Activated CD8-positive, alpha-beta memory T cell treated with anti-CD3 and anti-CD28 coated beads, Interleukin-2, amount 50 U/mL, for 4 hours (primary cell): ENCODE results near the gene PHYKPL.
"Not testable (repeated sequence)": the region's sequence is repeated elsewhere in the genome, so short reads cannot be mapped to it uniquely, and the experiment has no call there.

Experiments used
- DNase-seq: peaks from one replicate; pipeline ENCODE4 v3.0.0-alpha.2; 2020

PHYKPL gene

DNA sequence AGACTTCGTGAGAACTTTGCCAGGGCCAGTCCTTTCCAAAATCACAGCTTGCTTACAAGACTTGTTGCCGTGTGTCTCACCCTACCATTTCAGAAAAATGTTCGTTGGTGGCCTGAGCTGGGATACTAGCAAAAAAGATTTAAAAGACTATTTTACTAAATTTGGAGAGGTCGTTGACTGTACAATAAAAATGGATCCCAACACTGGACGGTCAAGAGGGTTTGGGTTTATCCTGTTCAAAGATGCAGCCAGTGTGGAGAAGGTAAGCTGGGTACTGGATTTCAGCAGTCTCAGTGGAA lies 26.9 kb downstream of the PHYKPL start:
- no peak for DNase-seq

DNA sequence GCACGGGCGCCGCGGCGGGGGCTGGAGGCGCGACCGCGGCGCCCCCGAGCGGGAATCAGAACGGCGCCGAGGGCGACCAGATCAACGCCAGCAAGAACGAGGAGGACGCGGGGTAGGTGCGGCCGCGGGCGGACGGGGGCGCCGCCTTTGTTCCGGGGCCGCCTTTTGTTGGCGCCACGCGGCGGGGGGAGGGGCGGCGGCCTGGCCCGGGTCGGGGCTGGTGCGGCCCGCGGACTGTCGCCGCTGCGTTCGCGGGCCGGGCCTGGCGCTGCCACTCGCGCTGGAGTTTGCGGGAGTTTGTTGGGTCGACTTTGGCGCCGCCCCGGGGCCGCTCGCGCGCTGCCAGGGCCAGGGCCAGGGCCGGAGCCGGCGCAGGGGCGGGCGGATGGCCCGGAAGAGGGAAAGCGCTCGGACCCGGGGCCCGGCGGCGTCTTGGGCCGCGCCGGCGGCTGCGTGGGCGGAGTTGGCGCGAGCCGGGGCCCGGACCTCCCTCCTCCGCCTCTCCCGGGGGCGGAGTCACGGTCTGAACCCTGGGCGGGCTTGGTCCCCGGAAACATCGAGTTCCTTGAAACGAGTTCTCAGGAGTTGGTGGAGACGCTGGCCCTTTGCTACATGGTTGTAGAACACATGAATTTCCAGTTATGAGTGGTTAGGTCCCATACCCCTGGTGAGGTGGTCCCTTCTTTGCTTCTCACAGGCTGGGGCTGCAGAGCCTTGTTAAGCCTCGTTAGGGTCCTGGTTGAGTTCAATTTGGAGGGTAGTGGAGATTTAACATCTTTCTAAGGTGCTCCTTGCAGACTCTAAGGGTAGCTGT lies 27.5 kb downstream of the PHYKPL start:
- DNase-seq, result peak; percentile 75

DNA sequence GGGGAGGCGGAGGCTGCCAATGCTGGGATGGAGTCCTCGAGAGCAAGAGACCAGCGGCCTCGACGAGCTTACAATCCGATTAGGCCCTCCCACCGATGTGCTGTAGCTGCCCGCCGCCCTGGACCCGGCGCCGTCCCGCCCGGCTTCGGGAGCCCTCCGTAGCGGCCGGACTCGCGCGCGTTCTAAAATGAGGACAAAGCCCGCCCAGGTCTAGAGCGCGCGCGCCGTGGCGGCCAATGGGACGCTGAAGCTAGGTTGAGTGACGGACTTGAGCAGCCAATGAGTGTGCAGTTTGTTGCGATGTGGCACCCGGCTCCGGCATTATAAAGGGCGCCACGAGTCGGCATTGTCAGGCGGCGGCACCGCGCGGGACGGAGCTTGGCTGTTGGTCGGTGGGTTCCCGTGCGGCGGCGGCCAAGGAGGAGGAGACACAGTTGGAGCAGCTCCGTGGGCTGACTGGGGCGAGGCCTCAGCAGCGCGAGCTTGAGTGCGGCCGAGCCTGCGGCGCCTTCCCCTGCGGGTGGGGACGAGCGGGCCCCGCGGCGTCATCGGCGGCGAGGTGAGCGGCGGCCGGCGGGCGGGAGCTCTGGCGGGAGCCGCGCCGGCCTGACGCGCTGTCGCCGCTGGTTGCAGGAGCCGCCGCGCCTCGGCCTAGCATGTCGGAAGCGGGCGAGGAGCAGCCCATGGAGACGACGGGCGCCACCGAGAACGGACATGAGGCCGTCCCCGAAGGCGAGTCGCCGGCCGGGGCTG lies 28.2 kb downstream of the PHYKPL start, which contains the start of gene HNRNPAB:
Gene HNRNPAB, plus strand, starts transcription at position 352 of the 753 bp plus-strand sequence. Its CDS starts 305 bp downstream, at position 657.
- DNase-seq, result peak; percentile 97

DNA sequence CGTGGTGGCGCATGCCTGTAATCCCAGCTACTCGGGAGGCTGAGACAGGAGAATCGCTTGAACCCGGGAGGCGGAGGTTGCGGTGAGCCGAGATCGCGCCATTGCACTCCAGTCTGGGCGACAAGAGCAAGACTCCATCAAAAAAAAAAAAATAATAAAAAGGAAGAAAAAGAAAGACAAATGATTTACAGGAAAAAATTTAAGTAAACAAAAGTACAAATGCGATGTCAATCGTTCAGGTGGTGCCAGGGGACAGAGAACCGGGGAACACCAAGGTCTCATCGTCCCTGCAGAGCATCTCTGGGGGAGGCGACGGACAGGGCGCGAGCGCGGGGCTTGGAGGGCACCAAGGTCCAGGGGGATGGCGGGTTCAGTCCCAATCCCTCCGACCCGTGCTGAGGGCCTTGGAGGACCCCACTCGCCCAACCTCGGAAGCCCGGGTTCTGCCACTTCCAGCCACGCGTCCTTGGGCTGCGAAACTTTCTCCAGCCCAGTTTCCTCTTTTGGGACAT lies 28.9 kb downstream of the PHYKPL start:
- DNase-seq, result no peak

- no peak for DNase-seq
These were observed 30.1 kb downstream of the PHYKPL start for GRCh38 chr5:178202541-178202940.

GRCh38 chr5:178201927-178202235 lies 30.7 kb downstream of the PHYKPL start:
- DNase-seq, result no peak

DNA sequence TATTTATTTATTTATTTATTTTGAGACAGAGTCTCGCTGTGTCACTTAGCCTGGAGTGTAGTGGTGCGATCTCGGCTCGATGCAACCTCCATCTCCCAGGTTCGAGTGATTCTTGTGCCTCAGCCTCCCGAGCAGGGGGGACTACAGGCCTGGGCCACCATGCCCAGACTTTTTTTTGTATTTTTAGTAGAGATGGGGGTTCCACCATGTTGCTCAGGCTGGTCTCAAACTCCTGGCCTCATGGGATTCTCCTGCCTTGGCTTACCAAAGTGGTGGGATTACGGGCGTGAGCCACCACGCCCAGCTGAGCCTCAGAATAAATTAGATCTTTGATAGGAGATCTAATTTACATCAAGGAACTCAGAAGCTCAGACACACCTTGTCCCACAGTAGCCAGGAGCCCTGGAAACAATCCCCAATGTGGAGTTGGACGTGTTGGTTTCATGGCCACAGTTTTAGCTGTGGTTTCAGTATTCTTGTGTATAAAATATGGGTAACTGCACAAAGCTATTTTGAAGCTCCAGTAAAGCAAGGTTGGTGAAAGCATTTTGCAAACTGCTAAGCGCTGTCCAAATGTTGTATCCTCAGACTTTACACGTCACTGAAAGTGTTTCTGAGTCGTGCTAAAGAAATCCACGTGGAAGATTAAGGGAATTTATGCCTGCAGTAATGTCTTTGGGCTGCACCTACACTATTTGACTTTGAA lies 31.2 kb downstream of the PHYKPL start:
- DNase-seq, result no peak

DNA sequence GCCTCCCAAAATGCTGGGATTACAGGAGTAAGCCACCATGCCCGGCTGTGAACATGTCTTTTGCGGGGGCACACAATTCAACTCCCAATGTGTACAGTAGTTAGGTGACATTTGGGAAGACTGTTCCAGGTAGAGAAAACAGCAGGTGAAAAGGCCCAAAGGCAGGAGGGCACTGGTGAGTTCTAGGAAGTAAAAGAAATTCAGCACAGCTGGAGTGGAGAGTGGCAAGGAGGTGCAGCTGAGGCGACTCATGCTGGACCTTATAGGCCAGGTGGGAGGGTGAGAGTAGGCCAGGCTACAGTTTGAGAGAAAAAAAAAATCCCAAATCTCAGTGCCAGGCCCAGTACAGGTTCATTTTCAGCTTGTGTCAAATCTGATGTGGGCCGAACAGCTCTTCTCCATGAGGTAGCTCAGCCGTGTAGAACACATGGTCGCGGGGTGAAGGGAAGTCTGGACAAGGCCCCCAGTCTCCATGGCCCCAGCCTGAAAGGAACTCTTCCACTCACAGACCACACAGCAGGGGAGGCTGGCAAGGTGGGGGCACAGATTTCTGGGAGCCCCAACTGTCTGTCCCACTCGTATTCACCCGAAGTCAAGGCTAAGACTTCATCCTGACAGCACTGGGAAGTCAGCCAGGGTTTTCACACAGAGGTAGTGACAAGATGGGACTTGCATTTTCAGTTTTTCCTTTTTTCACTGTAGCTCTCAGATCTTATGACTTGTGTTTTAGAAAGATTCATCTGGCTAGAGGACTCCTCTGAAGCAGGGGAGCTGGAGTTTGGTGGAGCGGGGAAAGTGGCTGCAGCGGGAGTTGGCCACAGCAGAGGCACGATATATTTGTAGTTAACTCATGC lies 32.8 kb downstream of the PHYKPL start:
- DNase-seq, result no peak

DNA sequence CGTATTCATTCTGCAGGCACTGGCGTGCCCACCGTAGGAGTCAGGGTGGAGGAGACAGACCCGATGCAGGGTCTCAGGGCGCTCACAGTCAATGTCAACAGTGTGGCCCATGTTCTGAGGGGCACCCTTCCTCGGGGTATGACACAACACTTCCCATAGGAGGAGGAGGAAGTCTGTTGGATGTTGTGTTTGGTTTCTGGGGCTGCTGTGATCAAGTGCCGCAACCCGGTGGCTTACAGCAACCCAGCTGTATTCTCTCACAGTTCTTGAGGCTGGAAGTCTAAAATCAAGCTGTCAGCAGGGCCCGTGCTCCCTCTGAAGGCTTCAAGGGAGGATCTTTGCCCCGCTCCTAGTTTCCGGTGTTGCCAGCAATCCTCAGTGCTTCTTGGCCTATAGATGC lies 33.9 kb downstream of the PHYKPL start:
- DNase-seq, result no peak

- not testable (repeated sequence) for DNase-seq
These were observed 34.5 kb downstream of the PHYKPL start for GRCh38 chr5:178198151-178198550.

GRCh38 chr5:178196986-178197385 lies 35.6 kb downstream of the PHYKPL start:
- DNase-seq, result no peak

DNA sequence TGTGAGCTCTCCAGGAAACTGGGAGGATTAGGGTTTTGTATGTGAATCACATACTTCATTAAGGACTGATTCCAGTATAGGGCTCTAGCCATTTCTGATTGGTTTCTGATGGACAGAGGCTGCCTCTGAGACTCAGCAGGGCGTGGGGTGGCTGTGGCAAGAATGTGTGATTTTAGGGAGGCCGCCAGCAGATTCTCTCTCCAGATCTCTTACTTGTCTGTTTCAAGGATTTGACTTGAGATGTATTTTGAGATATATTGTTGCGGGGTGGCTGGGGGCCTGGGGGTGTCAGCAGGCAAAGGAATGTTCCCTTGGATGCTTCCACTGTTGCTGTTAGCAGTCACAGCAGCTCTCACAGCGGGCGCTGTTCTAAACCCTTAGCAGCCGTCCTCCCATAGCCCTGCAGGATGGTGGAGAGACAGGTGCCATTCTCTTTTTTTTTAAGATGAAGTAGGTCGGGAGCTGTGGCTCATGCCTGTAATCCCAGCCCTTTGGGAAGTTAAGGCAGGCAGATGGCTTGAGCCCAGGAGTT lies 36.3 kb downstream of the PHYKPL start:
- DNase-seq, result no peak

DNA sequence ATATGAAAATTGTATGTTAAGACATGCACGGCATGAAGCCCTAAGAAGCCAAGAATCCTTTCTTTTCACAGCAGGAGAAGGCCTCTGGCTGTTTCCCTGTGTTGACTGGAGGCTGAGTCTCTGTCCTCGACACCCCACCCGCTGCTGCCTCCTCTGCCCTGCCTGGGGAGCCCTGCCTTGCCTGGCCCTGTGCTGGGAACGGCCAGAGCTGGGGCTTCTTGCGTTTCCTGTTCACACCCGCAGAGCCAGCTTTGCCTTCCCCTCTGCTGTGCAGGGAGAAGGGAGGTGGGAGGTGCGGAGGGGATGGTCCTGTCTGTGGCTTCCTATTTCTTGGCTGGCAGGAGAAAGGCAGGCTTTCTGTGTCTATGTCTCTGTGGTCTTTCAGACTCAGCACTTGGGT lies 38.6 kb downstream of the PHYKPL start:
- DNase-seq, result no peak

- DNase-seq, result no peak
These were observed 39.3 kb downstream of the PHYKPL start for GRCh38 chr5:178193251-178193809.

DNA sequence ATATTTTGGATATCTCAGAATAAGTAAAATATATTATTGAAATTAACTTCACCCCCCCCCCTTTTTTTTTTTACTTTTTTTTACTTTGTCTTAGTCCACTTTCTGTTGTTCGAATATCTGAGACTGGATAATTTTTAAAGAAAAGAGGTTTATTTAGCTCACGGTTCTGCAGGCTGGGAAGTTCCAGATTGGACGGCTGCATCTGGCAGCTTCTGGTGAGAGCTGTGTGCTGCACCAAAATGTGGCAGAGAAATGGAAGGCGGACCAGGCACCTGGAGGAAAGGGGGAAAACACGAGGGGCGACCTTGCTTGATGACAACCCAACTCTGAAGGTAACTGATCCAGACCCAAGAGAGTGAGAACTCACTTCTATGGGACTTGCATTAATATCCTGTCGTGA lies 39.8 kb downstream of the PHYKPL start:
- no peak for DNase-seq

DNA sequence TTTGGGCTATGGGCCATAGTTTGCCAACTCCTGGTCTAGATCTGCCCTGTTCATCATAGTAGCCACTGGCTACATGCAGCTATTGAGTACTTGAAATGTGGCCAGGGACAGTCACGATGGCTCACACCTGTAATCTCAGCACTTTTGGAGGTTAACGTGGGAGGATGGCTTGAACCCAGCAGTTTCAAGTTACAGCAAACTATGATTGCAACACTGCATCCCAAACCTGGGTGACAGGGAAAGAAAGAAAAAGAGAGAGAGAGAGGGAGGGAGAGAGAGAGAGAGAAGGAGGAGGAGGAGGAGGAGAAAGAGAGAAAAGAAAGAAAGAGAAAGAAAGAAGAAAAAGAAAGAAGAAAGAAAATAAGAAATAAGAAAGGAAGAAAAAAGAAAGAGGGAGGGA lies 40.4 kb downstream of the PHYKPL start:
- DNase-seq, result no peak

DNA sequence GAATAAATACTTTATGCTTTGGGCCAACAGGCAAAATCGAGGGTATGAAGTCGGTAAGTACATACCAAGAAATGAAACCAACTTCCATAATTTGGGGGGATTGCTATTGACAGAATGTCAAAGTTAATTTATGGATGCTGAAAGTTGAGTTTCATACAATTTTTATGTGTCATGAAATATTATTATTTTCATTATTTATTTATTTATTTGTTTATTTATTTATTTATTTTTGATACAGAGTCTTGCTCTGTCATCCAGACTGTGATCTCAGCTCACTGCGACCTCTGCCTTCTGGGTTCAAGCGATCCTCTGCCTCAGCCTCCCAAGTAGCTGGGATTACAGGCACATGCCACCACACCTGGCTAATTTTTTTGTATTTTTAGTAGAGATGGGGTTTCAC lies 40.9 kb downstream of the PHYKPL start:
- DNase-seq, result no peak

- no peak for DNase-seq
These were observed 43.2 kb downstream of the PHYKPL start for GRCh38 chr5:178189433-178189832.

GRCh38 chr5:178187014-178187413 lies 45.6 kb downstream of the PHYKPL start, which contains the start of gene GMCL2:
Gene GMCL2, minus strand, starts transcription at chr5:178187371. Its CDS starts 72 bp downstream, at chr5:178187299.
- no peak for DNase-seq

DNA sequence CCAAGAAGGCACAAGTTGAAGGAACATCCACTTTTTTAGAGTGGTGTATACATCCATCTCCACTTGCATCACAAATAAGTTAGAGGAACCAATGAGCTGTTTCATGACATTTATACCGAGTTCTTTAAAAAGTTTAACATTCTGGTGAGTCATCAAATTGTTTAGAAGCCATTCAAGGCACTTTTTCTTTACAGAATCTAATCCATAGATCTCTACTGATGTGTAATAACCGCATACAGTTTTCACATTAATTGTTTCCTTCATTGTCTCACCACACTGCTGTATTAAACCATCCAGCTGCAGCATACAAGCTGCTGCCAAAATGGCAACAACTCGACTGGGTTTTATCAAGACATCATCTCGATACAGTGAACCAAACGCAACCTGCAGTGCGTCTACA lies 46.2 kb downstream of the PHYKPL start:
- DNase-seq, result no peak

- no peak for DNase-seq
These were observed 50.3 kb downstream of the PHYKPL start for GRCh38 chr5:178182158-178182876.
